Activated CD8-positive, alpha-beta T cell treated with anti-CD3 and anti-CD28 coated beads, Interleukin-2, amount 10 ng/mL, durations not matched to agents 7 days and 5 days (primary cell): Measurements from ENCODE around the gene ZIC1. TPM values are rescaled to one million over a fixed set of nuclear protein-coding genes. Genes with fewer than 3 reads are reported as not detected.

Experiments used
- ATAC-seq: fragments of 150-1000 bp; cut with Tn5 transposase; one replicate; pipeline ENCODE4 v1.10.0; 2021; ENCODE audit warnings: moderate library complexity
- CTCF ChIA-PET: fragments of 350-600 bp; sonication (Branson Sonifier 250); formaldehyde crosslinking; loops from one replicate; lab custom pipeline; 2021; ENCODE audit warnings: antibody characterized with exemption; lab: Charles Lee
- POLR2A ChIA-PET: fragments of 350-600 bp; sonication (Branson Sonifier 250); formaldehyde crosslinking; loops from one replicate; lab custom pipeline; 2021; ENCODE audit warnings: antibody characterized with exemption; lab: Charles Lee
- DNase-seq: peaks from one replicate; pipeline ENCODE4 v3.0.0-alpha.2; 2020
- H3K27ac Mint-ChIP-seq: one replicate; pipeline ENCODE4 v1.8.0; 2021; ENCODE audit warnings: mild to moderate bottlenecking, mixed read lengths
- H3K27me3 Mint-ChIP-seq: one replicate; pipeline ENCODE4 v1.8.0; 2021; ENCODE audit warnings: low read depth, mixed read lengths
- H3K36me3 Mint-ChIP-seq: one replicate; pipeline ENCODE4 v1.8.0; 2021; ENCODE audit warnings: low read depth, mixed read lengths
- H3K4me1 Mint-ChIP-seq: one replicate; pipeline ENCODE4 v1.8.0; 2021; ENCODE audit warnings: low read depth, mixed read lengths
- H3K4me3 Mint-ChIP-seq: one replicate; pipeline ENCODE4 v1.8.0; 2021; ENCODE audit warnings: mild to moderate bottlenecking, mixed read lengths
- H3K9me3 Mint-ChIP-seq: one replicate; pipeline ENCODE4 v1.8.0; 2022; ENCODE audit warnings: mixed read lengths; ENCODE audit not compliant: insufficient read depth
- total RNA-seq, 2 experiments: library from RNA; stranded (reverse); gene quantifications; one replicate each; pipeline ENCODE4 v1.2.3, GENCODE V29; 2021

ZIC1 gene
- total RNA-seq, 2 experiments from 2014 or later = not detected

- H3K27me3 Mint-ChIP-seq = peaks cover 54% of the 10 kb centered on the region
- ChIA-PET CTCF (no interaction called here), POLR2A (no interaction called here)
- no peaks in the 10 kb centered on the region for H3K4me1 Mint-ChIP-seq
- no peak for ATAC-seq
- no peak overlapping the region for H3K27ac Mint-ChIP-seq
- H3K9me3 Mint-ChIP-seq = no peaks in the 10 kb centered on the region
- DNase-seq = no peak
- no peaks in the 10 kb centered on the region for H3K36me3 Mint-ChIP-seq
- H3K4me3 Mint-ChIP-seq = no peak overlapping the region
Measured at GRCh38 chr3:147369661-147370123, 39.5 kb upstream of the ZIC1 start.

- no peak for DNase-seq
- no peak for ATAC-seq
- Mint-ChIP-seq H3K9me3 (no peaks in the 10 kb centered on the region), H3K27me3 (peaks cover 54% of the 10 kb centered on the region), H3K4me1 (no peaks in the 10 kb centered on the region), H3K27ac (no peak overlapping the region), H3K4me3 (no peak overlapping the region), H3K36me3 (no peaks in the 10 kb centered on the region)
- ChIA-PET CTCF (no interaction called here), POLR2A (no interaction called here)
Measured at GRCh38 chr3:147370349-147370748, 38.8 kb upstream of the ZIC1 start.

- H3K36me3 Mint-ChIP-seq = no peaks in the 10 kb centered on the region
- no peak for ATAC-seq
- H3K4me3 Mint-ChIP-seq = no peak overlapping the region
- H3K27me3 Mint-ChIP-seq = peaks cover 56% of the 10 kb centered on the region
- no peak overlapping the region for H3K27ac Mint-ChIP-seq
- H3K4me1 Mint-ChIP-seq = no peaks in the 10 kb centered on the region
- POLR2A ChIA-PET = no interaction called here
- no peaks in the 10 kb centered on the region for H3K9me3 Mint-ChIP-seq
- DNase-seq = no peak
- CTCF ChIA-PET = no interaction called here
Measured at GRCh38 chr3:147371140-147371539, 38.0 kb upstream of the ZIC1 start.

DNA sequence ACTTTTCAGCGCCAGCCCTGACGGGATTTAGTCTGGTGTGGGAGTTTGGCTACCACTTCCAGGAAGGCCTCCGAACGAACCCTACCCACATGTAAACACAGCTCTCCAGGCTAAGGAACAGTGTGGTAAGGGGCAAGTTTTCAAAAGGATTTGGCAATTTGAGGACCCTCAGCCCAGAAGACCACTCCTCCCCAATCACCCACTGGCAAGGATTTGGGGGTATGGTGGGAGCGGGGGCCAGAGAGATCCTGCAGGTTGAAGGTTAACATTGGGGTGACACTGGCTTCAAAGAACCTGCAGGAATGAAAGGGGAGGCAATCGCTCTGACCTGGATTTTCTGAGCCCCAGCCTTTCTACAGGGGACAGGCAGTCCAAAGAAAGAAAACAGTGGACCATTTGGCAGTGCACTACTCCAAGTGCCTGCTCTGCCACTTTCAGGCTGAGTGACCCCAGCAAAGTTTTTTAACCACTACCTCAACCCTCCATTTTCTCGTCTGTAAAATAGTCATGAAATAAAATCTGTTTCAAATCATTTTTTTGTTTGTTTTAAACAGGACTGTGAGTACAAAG is 37.3 kb upstream of the ZIC1 start:
- POLR2A ChIA-PET = no interaction called here
- no peak overlapping the region for H3K4me3 Mint-ChIP-seq
- DNase-seq = no peak
- no peaks in the 10 kb centered on the region for H3K9me3 Mint-ChIP-seq
- H3K27ac Mint-ChIP-seq = no peak overlapping the region
- no peaks in the 10 kb centered on the region for H3K36me3 Mint-ChIP-seq
- ATAC-seq = no peak
- peaks cover 59% of the 10 kb centered on the region for H3K27me3 Mint-ChIP-seq
- CTCF ChIA-PET = no interaction called here
- no peaks in the 10 kb centered on the region for H3K4me1 Mint-ChIP-seq

DNA sequence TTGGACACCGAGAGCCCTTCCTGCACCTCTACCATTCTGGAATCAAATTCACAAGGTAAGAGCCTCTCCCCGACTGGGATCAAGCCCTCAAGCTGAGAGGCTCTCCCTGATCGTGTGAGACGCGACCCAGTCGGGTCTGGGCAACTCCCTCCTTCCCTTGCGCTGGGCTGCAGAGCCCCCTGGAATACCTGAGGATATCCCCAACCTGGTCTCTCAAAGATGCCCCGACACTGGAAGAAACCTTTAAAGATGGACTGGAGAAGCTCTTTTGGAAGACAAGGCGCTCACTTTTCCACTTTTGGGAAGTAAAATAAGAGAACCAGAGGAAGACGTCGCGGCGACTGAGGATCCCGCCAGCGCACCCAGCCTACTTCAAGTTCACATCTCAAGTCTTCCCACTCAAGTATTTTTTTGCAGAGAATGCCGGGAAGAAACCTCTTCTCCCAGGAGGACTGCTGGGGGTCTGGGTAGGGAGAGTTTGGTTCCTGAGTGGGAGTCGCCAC is 36.6 kb upstream of the ZIC1 start:
- Mint-ChIP-seq H3K27me3 (peaks cover 63% of the 10 kb centered on the region), H3K9me3 (no peaks in the 10 kb centered on the region), H3K4me3 (no peak overlapping the region), H3K4me1 (no peaks in the 10 kb centered on the region), H3K27ac (no peak overlapping the region), H3K36me3 (no peaks in the 10 kb centered on the region)
- POLR2A ChIA-PET = no interaction called here
- CTCF ChIA-PET = no interaction called here
- no peak for DNase-seq
- ATAC-seq = no peak

GRCh38 chr3:147373301-147373700 is 35.9 kb upstream of the ZIC1 start:
- Mint-ChIP-seq H3K27me3 (peaks cover 61% of the 10 kb centered on the region), H3K27ac (no peak overlapping the region), H3K36me3 (no peaks in the 10 kb centered on the region), H3K4me3 (no peak overlapping the region), H3K4me1 (no peaks in the 10 kb centered on the region), H3K9me3 (no peaks in the 10 kb centered on the region)
- POLR2A ChIA-PET = no interaction called here
- CTCF ChIA-PET = no interaction called here
- DNase-seq (no peak), ATAC-seq (no peak)

DNA sequence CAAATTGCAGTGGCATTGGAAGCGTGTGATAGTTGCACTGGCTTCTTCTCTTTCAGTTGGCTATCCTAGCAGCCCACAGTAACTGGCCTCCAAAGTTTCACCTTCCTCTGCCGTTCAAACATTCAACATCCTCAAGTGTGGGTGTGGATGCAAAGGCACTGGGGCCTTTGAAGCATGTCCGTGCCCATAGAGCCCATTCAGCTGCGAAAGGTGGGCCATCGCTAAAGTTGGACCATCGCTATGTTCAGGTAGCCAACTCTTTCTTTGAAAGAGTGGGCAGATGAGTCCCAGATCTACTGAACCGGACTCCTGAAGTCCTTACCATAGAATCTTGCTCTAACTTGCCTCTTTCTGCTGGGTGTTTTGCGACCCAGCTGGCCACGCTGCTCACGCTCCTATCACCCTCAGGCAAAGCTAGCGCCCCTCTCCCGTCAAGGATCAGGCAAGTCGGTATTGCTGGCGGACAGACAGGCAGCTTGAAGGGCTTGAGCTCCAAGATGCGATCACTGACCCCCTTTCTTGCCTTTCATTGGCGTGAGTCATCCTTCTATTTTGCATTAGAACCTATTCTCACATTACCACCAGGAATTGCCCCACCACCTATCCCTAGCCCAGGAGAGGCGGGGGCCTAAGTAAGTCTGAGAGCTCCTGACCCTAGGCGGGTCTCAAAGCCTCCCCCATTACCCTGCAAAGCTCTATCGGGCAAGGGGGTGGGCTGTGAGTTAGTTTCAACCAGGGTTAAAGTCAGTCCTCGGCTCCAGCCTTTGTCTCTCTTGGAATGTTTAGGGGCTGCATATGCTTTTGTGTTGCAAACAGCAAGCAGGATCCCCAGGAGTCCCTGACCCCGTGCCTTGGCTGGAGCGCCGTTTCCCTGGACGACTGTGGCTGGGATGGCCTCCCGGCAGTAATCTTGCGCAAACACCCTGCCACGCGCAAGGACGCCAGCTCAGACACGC is 31.5 kb upstream of the ZIC1 start:
- no peaks in the 10 kb centered on the region for H3K9me3 Mint-ChIP-seq
- ATAC-seq (no peak), DNase-seq (no peak)
- ChIA-PET POLR2A (no interaction called here), CTCF (no interaction called here)
- no peak overlapping the region for H3K27ac Mint-ChIP-seq
- no peaks in the 10 kb centered on the region for H3K36me3 Mint-ChIP-seq
- H3K4me3 Mint-ChIP-seq = no peak overlapping the region
- H3K27me3 Mint-ChIP-seq = peaks cover 57% of the 10 kb centered on the region
- H3K4me1 Mint-ChIP-seq = no peaks in the 10 kb centered on the region

DNA sequence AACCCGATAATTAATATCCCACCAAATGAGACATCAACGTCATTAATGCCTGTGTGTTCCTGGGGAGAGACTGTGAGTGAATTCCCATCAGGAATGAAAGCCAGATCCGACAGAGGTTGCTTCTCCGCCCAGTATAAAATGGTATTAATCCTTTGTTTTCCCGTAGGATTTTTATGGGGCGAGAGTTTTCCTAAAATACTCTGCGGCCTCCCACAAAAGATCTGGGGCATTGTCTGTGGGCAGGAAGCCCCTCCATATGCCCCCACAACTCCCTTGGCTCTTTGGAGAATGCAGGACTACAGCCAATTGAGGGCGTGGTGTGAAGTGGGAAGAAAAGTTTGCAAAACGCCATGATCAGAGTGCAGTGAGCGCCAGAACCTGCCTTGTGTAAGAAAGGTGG is 29.5 kb upstream of the ZIC1 start:
- CTCF ChIA-PET = no interaction called here
- no peaks in the 10 kb centered on the region for H3K9me3 Mint-ChIP-seq
- H3K4me1 Mint-ChIP-seq = no peaks in the 10 kb centered on the region
- H3K27ac Mint-ChIP-seq = no peak overlapping the region
- H3K4me3 Mint-ChIP-seq = no peak overlapping the region
- H3K36me3 Mint-ChIP-seq = no peaks in the 10 kb centered on the region
- POLR2A ChIA-PET = no interaction called here
- DNase-seq = no peak
- peaks cover 59% of the 10 kb centered on the region for H3K27me3 Mint-ChIP-seq
- ATAC-seq = no peak

DNA sequence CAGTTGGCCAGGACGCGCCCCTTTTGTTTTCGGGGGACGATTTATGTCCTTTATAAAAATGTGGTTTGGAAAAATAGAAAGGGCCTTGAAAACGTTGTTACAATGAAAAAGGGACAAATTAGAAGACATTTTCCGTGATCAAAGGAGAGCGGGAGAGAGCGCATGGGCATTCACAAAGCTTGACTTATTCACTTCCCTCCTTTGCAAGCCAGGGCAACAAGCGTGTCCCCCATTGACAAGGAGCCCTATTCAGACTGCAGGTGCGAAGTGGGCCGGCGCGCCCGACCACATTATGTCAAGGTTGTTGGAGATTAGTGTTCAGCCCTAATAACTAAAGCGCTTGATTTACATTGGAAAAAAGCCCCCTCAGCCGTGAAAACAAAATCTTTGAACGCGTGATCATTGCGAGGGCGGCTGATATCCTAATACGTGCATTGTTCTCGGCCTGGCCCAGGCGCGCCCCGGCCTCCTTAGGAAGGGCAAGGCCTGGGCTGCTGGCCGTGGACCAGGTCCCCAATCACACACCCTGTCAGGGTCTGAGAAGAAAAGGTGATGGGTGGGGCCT is 28.7 kb upstream of the ZIC1 start:
- POLR2A ChIA-PET = no interaction called here
- Mint-ChIP-seq H3K4me1 (no peaks in the 10 kb centered on the region), H3K4me3 (no peak overlapping the region), H3K36me3 (no peaks in the 10 kb centered on the region), H3K9me3 (no peaks in the 10 kb centered on the region), H3K27ac (no peak overlapping the region), H3K27me3 (peaks cover 66% of the 10 kb centered on the region)
- DNase-seq (no peak), ATAC-seq (no peak)
- CTCF ChIA-PET = no interaction called here

GRCh38 chr3:147380977-147381376 is 28.2 kb upstream of the ZIC1 start:
- Mint-ChIP-seq H3K36me3 (no peaks in the 10 kb centered on the region), H3K27ac (no peak overlapping the region), H3K27me3 (peaks cover 70% of the 10 kb centered on the region), H3K4me3 (no peak overlapping the region), H3K4me1 (no peaks in the 10 kb centered on the region), H3K9me3 (no peaks in the 10 kb centered on the region)
- DNase-seq (no peak), ATAC-seq (no peak)
- CTCF ChIA-PET = no interaction called here
- POLR2A ChIA-PET = no interaction called here

DNA sequence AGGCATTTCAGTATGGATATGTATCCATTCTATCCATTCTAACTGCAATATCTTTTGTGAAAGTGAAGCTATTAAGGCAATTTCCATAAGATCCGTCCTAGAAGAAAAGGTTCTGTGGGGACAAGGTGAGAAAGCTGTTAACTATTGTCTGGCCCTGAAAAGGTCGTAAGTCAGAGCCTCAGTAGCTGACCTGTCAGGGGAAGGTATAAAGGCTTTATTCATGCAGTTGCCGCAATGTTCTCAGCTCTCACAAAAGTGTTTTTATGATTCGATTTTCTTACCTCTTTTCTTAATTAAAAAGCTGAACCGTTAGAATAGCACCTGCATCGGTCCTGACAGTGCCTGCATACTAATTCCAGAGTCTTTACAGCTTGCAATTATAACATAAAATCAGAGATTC is 27.6 kb upstream of the ZIC1 start:
- no peaks in the 10 kb centered on the region for H3K36me3 Mint-ChIP-seq
- CTCF ChIA-PET = no interaction called here
- no peaks in the 10 kb centered on the region for H3K9me3 Mint-ChIP-seq
- POLR2A ChIA-PET = no interaction called here
- no peak overlapping the region for H3K27ac Mint-ChIP-seq
- ATAC-seq (no peak), DNase-seq (no peak)
- H3K4me1 Mint-ChIP-seq = no peaks in the 10 kb centered on the region
- peaks cover 73% of the 10 kb centered on the region for H3K27me3 Mint-ChIP-seq
- H3K4me3 Mint-ChIP-seq = no peak overlapping the region

GRCh38 chr3:147383617-147384016 is 25.5 kb upstream of the ZIC1 start:
- H3K4me1 Mint-ChIP-seq = no peaks in the 10 kb centered on the region
- DNase-seq (no peak), ATAC-seq (no peak)
- H3K27me3 Mint-ChIP-seq = peaks cover 77% of the 10 kb centered on the region
- H3K9me3 Mint-ChIP-seq = peaks cover 5% of the 10 kb centered on the region
- ChIA-PET CTCF (no interaction called here), POLR2A (interaction anchor here (0.6 kb wide), 1 partner anchor 505 kb away, joined by 3 read pairs; no protein-coding TSS in a partner anchor)
- H3K4me3 Mint-ChIP-seq = no peak overlapping the region
- no peaks in the 10 kb centered on the region for H3K36me3 Mint-ChIP-seq
- no peak overlapping the region for H3K27ac Mint-ChIP-seq
